Measurements from ENCODE around the gene AUTS2.

GRCh38 chr7:70654146-70654545, 1055.9 kb downstream of the AUTS2 start:
- TF ChIP-seq TAF1 (IDR thresholded peaks at IDR 0.05; ENCODE audit: borderline replicate concordance, low read depth, low read length) (no peak), POLR2AphosphoS5 (IDR thresholded peaks at IDR 0.05; ENCODE audit: low read depth, low read length) (no peak), POLR2A (IDR thresholded peaks at IDR 0.05; ENCODE audit: low read depth, low read length) (no peak)
